Ovary (tissue), 9 donors: ENCODE data around the gene BUD23. TPM values are rescaled to one million over a fixed set of nuclear protein-coding genes. Genes with fewer than 3 reads are reported as not detected.
"Not testable (repeated sequence)": the region's sequence is repeated elsewhere in the genome, so short reads cannot be mapped to it uniquely, and the experiment has no call there.

ENCODE experiments used
- DNase-seq, 5 donors: peaks; one replicate each; pipeline ENCODE4 v3.0.0-alpha.2; 2019 to 2020
- H3K27ac ChIP-seq, 2 donors: fragments of 200-600 bp; one replicate each; pipeline versions ENCODE4 v1.5.1 to v1.8.0; 2019 to 2022
- H3K27me3 ChIP-seq: fragments of 200-600 bp; one replicate; pipeline ENCODE4 v1.8.0; 2022
- H3K36me3 ChIP-seq: fragments of 200-600 bp; sonication (generic); one replicate; pipeline ENCODE4 v1.5.1; 2019
- H3K4me1 ChIP-seq: one replicate; pipeline ENCODE4 v1.8.1; 2013; ENCODE audit warnings: mild to moderate bottlenecking, moderate library complexity; ENCODE audit not compliant: insufficient read depth
- H3K4me3 ChIP-seq: fragments of 200-600 bp; sonication (generic); one replicate; pipeline ENCODE4 v1.5.1; 2017
- H3K9me3 ChIP-seq, 2 donors: fragments of 200-600 bp in 1 of 2; sonication (generic) in 1 of 2; one replicate each; pipeline versions ENCODE4 v1.5.1 to v1.8.1; 2013 to 2019; ENCODE audit warnings: mild to moderate bottlenecking in 1 of 2, moderate library complexity in 1 of 2
- CTCF ChIP-seq, 3 donors: fragments of 450-650 bp in 2 of 3; fragments of 200-600 bp in 1 of 3; IDR thresholded peaks; one replicate each; pipeline versions ENCODE4 v1.5.1 to v1.8.0; 2016 to 2022; ENCODE audit warnings: antibody characterized with exemption in 3 of 3, mild to moderate bottlenecking in 1 of 3
- EP300 ChIP-seq: sonication (generic); formaldehyde crosslinking; IDR thresholded peaks from one replicate; pipeline ENCODE4 v1.6.1; 2017; ENCODE audit warnings: antibody characterized with exemption
- POLR2A ChIP-seq: fragments of 450-650 bp; IDR thresholded peaks from one replicate; pipeline ENCODE4 v1.6.1; 2017; ENCODE audit warnings: antibody characterized with exemption, mild to moderate bottlenecking, moderate library complexity
- WGBS, 3 donors: extraction: QIAGEN DNeasy Blood & Tissue Kit in 1 of 3; methylation state at CpG; one replicate each; pipeline versions ENCODE4 v1.1.5 to v1.1.7; 2013 to 2017; 5-methylcytosine and 5-hydroxymethylcytosine counted together
- intact Hi-C, 4 donors: fragments of 100-400 bp; cut with DNase I; formaldehyde crosslinking; loops; one replicate each; pipeline versions ENCODE4 v1.11.0 to v1.15.1; 2022 to 2023
- polyA plus RNA-seq, 2 donors: library from polyadenylated mRNA; stranded (reverse); fragments of 200-250 nt in 1 of 2; fragments of 350-450 nt in 1 of 2; fragmentation: Illumina TruSeq in 1 of 2; extraction: RNeasy Lipid Tissue Mini Kit (QIAGEN cat#74804) in 1 of 2; gene quantifications; one replicate each; pipeline ENCODE4 v1.2.3, GENCODE V29; 2013 to 2014
- total RNA-seq, 7 donors: library from RNA; depleted of rRNA in 2 of 7; stranded (reverse); fragments of >200 nt in 2 of 7; fragmentation: NEBNext Ultra II Directional in 3 of 7; extraction: Animal tissue kit (Norgen Biotek cat#: 25700) in 3 of 7; gene quantifications; one replicate each; pipeline versions ENCODE4 v1.1.0 to v1.2.4, GENCODE V29; 2016 to 2023
- donor health status: DM: no; HTN: no; CAD: no; lungs with moderate emphysema.
- donor health status: DM: no; HTN: no; CAD: no.
- donor health status: Bipolar disorder and iron deficiency.
- donor health status: DM: yes; HTN: yes; CAD: no.
- donor health status: DM: no; HTN: no; CAD: no.
- donor health status: DM: yes; HTN: yes; CAD: no.

Gene BUD23
- total and polyA plus RNA-seq, 9 donors = 19.8 to 62.9 (median 52.3) TPM

DNA sequence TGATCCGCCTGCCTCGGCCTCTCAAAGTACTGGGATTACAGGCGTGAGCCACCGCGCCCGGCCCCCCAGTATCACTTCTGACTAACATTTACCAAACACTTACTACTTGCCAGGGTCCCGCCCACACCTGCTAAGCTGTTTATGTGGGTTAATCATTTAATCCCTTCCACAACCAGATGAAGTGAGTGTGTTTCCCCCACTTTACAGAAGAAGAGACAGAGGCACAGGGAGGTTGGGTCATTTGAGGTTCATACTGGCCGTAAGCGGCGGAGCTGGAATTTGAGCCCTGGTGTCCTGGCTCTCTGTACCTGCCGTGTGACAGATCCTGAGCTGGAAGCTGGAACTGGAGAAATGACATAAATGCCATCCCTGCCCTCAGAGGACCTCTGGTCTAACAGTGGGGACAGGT is 30.9 kb upstream of the BUD23 start:
- no peaks in the 10 kb centered on the region for H3K36me3 ChIP-seq
- 71 to 83% (median 72%) methylated on average over 11 of the region's 11 CpGs for WGBS, 3 donors
- no peak for DNase-seq
- peaks cover under 1% of the 10 kb centered on the region for H3K4me1 ChIP-seq
- TF ChIP-seq EP300 = no peak
- no peak for TF ChIP-seq CTCF (IDR thresholded peaks at IDR 0.05)
- TF ChIP-seq POLR2A = no peak
- H3K4me3 ChIP-seq = no peak overlapping the region
- H3K9me3 ChIP-seq = no peaks in the 10 kb centered on the region
- no peaks in the 10 kb centered on the region for H3K27me3 ChIP-seq
- intact Hi-C loops = no loop called here
- no peak overlapping the region for H3K27ac ChIP-seq

GRCh38 chr7:73655309-73655708 is 28.1 kb upstream of the BUD23 start:
- 77 to 79% (median 79%) methylated on average over 4 of the region's 4 CpGs for WGBS, 3 donors
- H3K27me3 ChIP-seq, intact Hi-C loops, H3K9me3 ChIP-seq, H3K4me3 ChIP-seq, H3K4me1 ChIP-seq, DNase-seq, H3K36me3 ChIP-seq, H3K27ac ChIP-seq: not testable (repeated sequence)

- intact Hi-C loops = loop anchor here in 3 of 4 donors (10.0 kb wide), 2 partner anchors 55 to 65 kb away; no protein-coding TSS in a partner anchor
- no peaks in the 10 kb centered on the region for H3K27me3 ChIP-seq
- no peak for TF ChIP-seq EP300
- no peak for TF ChIP-seq POLR2A
- TF ChIP-seq CTCF (IDR thresholded peaks at IDR 0.05) = no peak
- no peak overlapping the region for H3K4me3 ChIP-seq
- 55 to 70% (median 61%) methylated on average over 8 of the region's 8 CpGs for WGBS, 3 donors
- no peak overlapping the region for H3K27ac ChIP-seq
- H3K4me1 ChIP-seq = no peaks in the 10 kb centered on the region
- no peaks in the 10 kb centered on the region for H3K36me3 ChIP-seq
- DNase-seq = no peak
- peaks cover 0 to 4% of the 10 kb centered on the region in 2 donors for H3K9me3 ChIP-seq
These were observed 23.4 kb upstream of the BUD23 start for GRCh38 chr7:73659983-73660382.

GRCh38 chr7:73660594-73660993 is 22.8 kb upstream of the BUD23 start:
- not testable (repeated sequence) for H3K36me3 ChIP-seq, DNase-seq, H3K9me3 ChIP-seq, H3K27me3 ChIP-seq, H3K4me1 ChIP-seq, H3K4me3 ChIP-seq, H3K27ac ChIP-seq
- 57 to 70% (median 65%) methylated on average over 4 of the region's 4 CpGs for WGBS, 3 donors
- intact Hi-C loops = loop anchor here in 3 of 4 donors (10.0 kb wide), 2 partner anchors 56 to 64 kb away; no protein-coding TSS in a partner anchor

DNA sequence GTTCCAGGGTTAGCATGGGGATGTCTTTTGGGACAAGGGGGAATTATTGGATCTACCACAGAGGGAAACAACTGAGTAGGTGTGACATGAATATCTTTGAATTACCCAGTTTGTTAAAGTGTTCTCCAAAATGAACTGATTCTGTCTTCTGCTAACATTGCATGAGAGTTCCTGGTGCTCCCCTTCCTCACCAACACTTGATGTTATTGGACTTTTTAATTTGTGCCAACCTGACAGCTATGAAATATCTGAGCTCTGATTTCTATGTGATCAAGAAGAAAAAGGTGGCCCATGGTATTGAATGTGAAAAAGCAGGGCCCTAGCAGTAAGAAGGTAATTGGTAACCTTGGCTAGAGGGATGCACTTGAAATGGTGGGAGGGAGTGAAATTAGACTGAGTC is 20.4 kb upstream of the BUD23 start:
- no peaks in the 10 kb centered on the region for H3K36me3 ChIP-seq
- intact Hi-C loops = loop anchor here in 3 of 4 donors (10.0 kb wide), 2 partner anchors 58 to 62 kb away; no protein-coding TSS in a partner anchor

More for the DNA sequence above, 20.4 kb upstream of the BUD23 start:
- Histone ChIP-seq H3K4me3 (no peak overlapping the region), H3K27me3 (no peaks in the 10 kb centered on the region), H3K4me1 (no peaks in the 10 kb centered on the region), H3K9me3 (peaks cover 0 to 4% of the 10 kb centered on the region in 2 donors), H3K27ac (no peak overlapping the region)
- DNase-seq = no peak
- TF ChIP-seq EP300 (no peak), CTCF (IDR thresholded peaks at IDR 0.05) (no peak), POLR2A (no peak)
